B cell (primary cell): ENCODE results near the gene ABLIM3. TPM values are rescaled to one million over a fixed set of nuclear protein-coding genes. Genes with fewer than 3 reads are reported as not detected.

ENCODE experiments used
- ATAC-seq: fragments of 200-7000 bp; cut with Tn5 transposase; one replicate; pipeline ENCODE4 v1.10.0; 2021; ENCODE audit warnings: low read depth, mild to moderate bottlenecking, moderate number of reproducible peaks, moderate library complexity
- CTCF ChIA-PET: fragments of 350-600 bp; sonication (Branson Sonifier 250); formaldehyde crosslinking; loops from one replicate; lab custom pipeline; 2021; ENCODE audit warnings: antibody characterized with exemption, inconsistent platforms; lab: Charles Lee
- POLR2A ChIA-PET: fragments of 350-600 bp; sonication (Branson Sonifier 250); formaldehyde crosslinking; loops from one replicate; lab custom pipeline; 2021; ENCODE audit warnings: antibody characterized with exemption; lab: Charles Lee
- DNase-seq: peaks from one replicate; pipeline ENCODE4 v3.0.0; 2013
- H2AFZ ChIP-seq: 2 replicates; pipeline ENCODE4 v1.6.1; 2012; ENCODE audit warnings: mild to moderate bottlenecking, low read depth, low read length; ENCODE audit not compliant: insufficient read depth, poor library complexity, severe bottlenecking
- H3K27ac ChIP-seq, 2 donors: 1 replicate in 1 of 2; 2 replicates in 1 of 2; pipeline ENCODE4 v1.5.1; 2012 to 2013; ENCODE audit warnings: low read length in 2 of 2, mild to moderate bottlenecking in 2 of 2, moderate library complexity in 1 of 2
- H3K27me3 ChIP-seq, 4 experiments: fragments of 200-600 bp in 1 of 4; sonication (generic) in 1 of 4; replicated peaks in 1 of 4; 1 replicate in 2 of 4; 2 replicates in 2 of 4; pipeline versions ENCODE4 v1.6.1 to v1.7.0; 2013 to 2016; ENCODE audit warnings: low read length in 3 of 4, mild to moderate bottlenecking in 2 of 4, mixed read lengths in 1 of 4, moderate library complexity in 1 of 4; ENCODE audit not compliant: insufficient read depth in 4 of 4, control insufficient read depth in 3 of 4; ENCODE audit errors: control extremely low read depth in 1 of 4
- H3K36me3 ChIP-seq, 2 experiments: replicated peaks in 1 of 2; 1 replicate in 1 of 2; 2 replicates in 1 of 2; pipeline versions ENCODE4 v1.6.1 to v1.7.1; 2013; ENCODE audit warnings: low read length in 1 of 2; ENCODE audit not compliant: insufficient read depth in 2 of 2, control insufficient read depth in 1 of 2; ENCODE audit errors: control extremely low read depth in 1 of 2, extremely low read depth in 1 of 2
- H3K4me1 ChIP-seq, 2 donors: fragments of 200-600 bp in 1 of 2; sonication (generic) in 1 of 2; 1 replicate in 1 of 2; 2 replicates in 1 of 2; pipeline versions ENCODE4 v1.5.1 to v1.6.1; 2013 to 2017; ENCODE audit warnings: low read length in 2 of 2; ENCODE audit not compliant: control insufficient read depth in 2 of 2, insufficient read depth in 2 of 2
- H3K4me2 ChIP-seq: replicated peaks from 2 replicates; pipeline ENCODE3; 2012; ENCODE audit warnings: mild to moderate bottlenecking, low read depth, low read length; ENCODE audit not compliant: poor library complexity, severe bottlenecking
- H3K4me3 ChIP-seq, 5 experiments: fragments of 200-600 bp in 1 of 5; sonication (generic) in 1 of 5; 1 replicate in 3 of 5; 2 replicates in 2 of 5; pipeline versions ENCODE4 v1.5.1 to v1.7.0; 2011 to 2016; ENCODE audit warnings: low read length in 4 of 5, mild to moderate bottlenecking in 4 of 5, low read depth in 2 of 5, control low read depth in 1 of 5, moderate library complexity in 1 of 5; ENCODE audit not compliant: insufficient read depth in 1 of 5; ENCODE audit errors: control extremely low read depth in 1 of 5, extremely low read depth in 1 of 5
- H3K79me2 ChIP-seq: fragments of 200-600 bp; sonication (generic); one replicate; pipeline ENCODE4 v1.6.0; 2016; ENCODE audit warnings: low read length; ENCODE audit not compliant: control insufficient read depth, insufficient read depth
- H3K9ac ChIP-seq: fragments of 200-600 bp; sonication (generic); 2 replicates; pipeline ENCODE4 v1.6.1; 2017; ENCODE audit warnings: mild to moderate bottlenecking, low read length, moderate library complexity
- H3K9me3 ChIP-seq, 3 donors: one replicate each; pipeline versions ENCODE4 v1.6.1 to v1.7.1; 2013; ENCODE audit warnings: low read length in 2 of 3; ENCODE audit not compliant: control insufficient read depth in 2 of 3, insufficient read depth in 1 of 3; ENCODE audit errors: control extremely low read depth in 1 of 3
- H4K20me1 ChIP-seq: 2 replicates; pipeline ENCODE4 v1.6.0; 2012; ENCODE audit warnings: mild to moderate bottlenecking, low read length; ENCODE audit not compliant: insufficient read depth, control insufficient read depth, poor library complexity, severe bottlenecking
- H3K27ac Mint-ChIP-seq: one replicate; pipeline ENCODE4 v1.8.0; 2021; ENCODE audit warnings: mixed read lengths
- H3K27me3 Mint-ChIP-seq: one replicate; pipeline ENCODE4 v1.8.0; 2021; ENCODE audit warnings: mixed read lengths
- H3K4me1 Mint-ChIP-seq: one replicate; pipeline ENCODE4 v1.8.0; 2021; ENCODE audit warnings: mixed read lengths
- H3K4me3 Mint-ChIP-seq: one replicate; pipeline ENCODE4 v1.8.0; 2021; ENCODE audit warnings: mixed read lengths
- H3K9me3 Mint-ChIP-seq: one replicate; pipeline ENCODE4 v1.8.0; 2022; ENCODE audit warnings: mixed read lengths; ENCODE audit not compliant: insufficient read depth
- EZH2 ChIP-seq: IDR thresholded peaks from 2 replicates; pipeline ENCODE4 v1.6.1; 2012; ENCODE audit warnings: borderline replicate concordance, low read depth, mild to moderate bottlenecking, moderate library complexity, low read length; ENCODE audit not compliant: insufficient read depth, poor library complexity, severe bottlenecking
- WGBS: methylation state at CpG from one replicate; pipeline ENCODE4 v1.1.5; 2013; ENCODE audit warnings: missing lambda C conversion rate; ENCODE audit not compliant: insufficient coverage; 5-methylcytosine and 5-hydroxymethylcytosine counted together
- intact Hi-C: fragments of 100-400 bp; cut with micrococcal nuclease; formaldehyde crosslinking; loops from one replicate; pipeline ENCODE4 v1.10.0; 2022
- polyA plus RNA-seq: library from polyadenylated mRNA; depleted of rRNA; stranded (reverse); fragments of >200 nt; gene quantifications from 2 replicates; pipeline ENCODE4 v1.2.3, GENCODE V29; 2012
- total RNA-seq, 2 donors: library from RNA; stranded (reverse); fragments of 120-200 nt in 1 of 2; gene quantifications; 1 replicate in 1 of 2; 2 replicates in 1 of 2; pipeline versions ENCODE4 v1.2.3 to v1.2.4, GENCODE V29; 2013 to 2022
- TF ChIP-seq, protein P1 (sequence below): fragments of 200-600 bp; IDR thresholded peaks from one replicate; pipeline ENCODE4 v1.8.0; 2022; ENCODE audit warnings: antibody characterized with exemption, mild to moderate bottlenecking

ABLIM3 gene
- total and polyA plus RNA-seq, 2 donors (not counting 1 experiment from before 2014, with no cell fraction given): not detected

GRCh38 chr5:149133795-149134777 is 7.2 kb upstream of the ABLIM3 start:
- H3K36me3 ChIP-seq: no peaks in the 10 kb centered on the region
- H3K4me1 Mint-ChIP-seq: no peaks in the 10 kb centered on the region
- H3K27me3 Mint-ChIP-seq: peaks cover 31% of the 10 kb centered on the region
- H3K9me3 Mint-ChIP-seq: no peaks in the 10 kb centered on the region
- no peak overlapping the region for H3K4me3 Mint-ChIP-seq
- ChIA-PET POLR2A (no interaction called here), CTCF (no interaction called here)
- H4K20me1 ChIP-seq: no peaks in the 10 kb centered on the region
- peaks cover 0 to 6% (median 0%) of the 10 kb centered on the region in 4 experiments for H3K27me3 ChIP-seq
- TF ChIP-seq EZH2: no peak
- TF ChIP-seq, protein P1, sequence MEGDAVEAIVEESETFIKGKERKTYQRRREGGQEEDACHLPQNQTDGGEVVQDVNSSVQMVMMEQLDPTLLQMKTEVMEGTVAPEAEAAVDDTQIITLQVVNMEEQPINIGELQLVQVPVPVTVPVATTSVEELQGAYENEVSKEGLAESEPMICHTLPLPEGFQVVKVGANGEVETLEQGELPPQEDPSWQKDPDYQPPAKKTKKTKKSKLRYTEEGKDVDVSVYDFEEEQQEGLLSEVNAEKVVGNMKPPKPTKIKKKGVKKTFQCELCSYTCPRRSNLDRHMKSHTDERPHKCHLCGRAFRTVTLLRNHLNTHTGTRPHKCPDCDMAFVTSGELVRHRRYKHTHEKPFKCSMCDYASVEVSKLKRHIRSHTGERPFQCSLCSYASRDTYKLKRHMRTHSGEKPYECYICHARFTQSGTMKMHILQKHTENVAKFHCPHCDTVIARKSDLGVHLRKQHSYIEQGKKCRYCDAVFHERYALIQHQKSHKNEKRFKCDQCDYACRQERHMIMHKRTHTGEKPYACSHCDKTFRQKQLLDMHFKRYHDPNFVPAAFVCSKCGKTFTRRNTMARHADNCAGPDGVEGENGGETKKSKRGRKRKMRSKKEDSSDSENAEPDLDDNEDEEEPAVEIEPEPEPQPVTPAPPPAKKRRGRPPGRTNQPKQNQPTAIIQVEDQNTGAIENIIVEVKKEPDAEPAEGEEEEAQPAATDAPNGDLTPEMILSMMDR: no peak
- intact Hi-C loops: no loop called here
- H3K4me1 ChIP-seq: no peaks in the 10 kb centered on the region
- no peaks in the 10 kb centered on the region for H3K9me3 ChIP-seq
- H3K79me2 ChIP-seq: no peaks in the 10 kb centered on the region
- no peak overlapping the region for H3K27ac Mint-ChIP-seq
- no peak overlapping the region for H3K27ac ChIP-seq
- no peak for DNase-seq
- H3K4me2 ChIP-seq: no peak overlapping the region
- no peak overlapping the region for H3K9ac ChIP-seq
- H3K4me3 ChIP-seq: no peak overlapping the region
- 85% methylated on average over 8 of the region's 11 CpGs for WGBS
- H2AFZ ChIP-seq: no peak overlapping the region
- ATAC-seq: no peak
